ENCODE results near the gene GNG12.

Gene GNG12

GRCh38 chr1:67686267-67687197 is 146.7 kb downstream of the GNG12 start:
- TF ChIP-seq GATA3 (IDR thresholded peaks at IDR 0.05; ENCODE audit: low read depth, low read length) (no peak), GATA2 (IDR thresholded peaks at IDR 0.05; ENCODE audit: low read depth, low read length) (peak; percentile 81)

GRCh38 chr1:67685558-67686266 is 147.6 kb downstream of the GNG12 start:
- TF ChIP-seq GATA2 (IDR thresholded peaks at IDR 0.05; ENCODE audit: low read depth, low read length) = no peak

- TF ChIP-seq GATA3 (IDR thresholded peaks at IDR 0.05; ENCODE audit: low read depth, low read length) (no peak), GATA2 (IDR thresholded peaks at IDR 0.05; ENCODE audit: low read depth, low read length) (no peak)
Measured at GRCh38 chr1:67685067-67685557, 148.2 kb downstream of the GNG12 start, which contains the start of gene GADD45A. GADD45A (plus strand) TSS chr1:67685201; CDS start chr1:67685495, 294 bp downstream.

GRCh38 chr1:67684526-67685066 is 148.7 kb downstream of the GNG12 start:
- TF ChIP-seq GATA2 (IDR thresholded peaks at IDR 0.05; ENCODE audit: low read depth, low read length) = no peak
- TF ChIP-seq GATA3 (IDR thresholded peaks at IDR 0.05; ENCODE audit: low read depth, low read length) = no peak

- TF ChIP-seq GATA3 (IDR thresholded peaks at IDR 0.05; ENCODE audit: low read depth, low read length) (no peak), GATA2 (IDR thresholded peaks at IDR 0.05; ENCODE audit: low read depth, low read length) (no peak)
Measured at GRCh38 chr1:67683766-67684525, 149.3 kb downstream of the GNG12 start.

GRCh38 chr1:67683316-67683715 is 150.0 kb downstream of the GNG12 start:
- TF ChIP-seq GATA3 (IDR thresholded peaks at IDR 0.05; ENCODE audit: low read depth, low read length) = no peak
- TF ChIP-seq GATA2 (IDR thresholded peaks at IDR 0.05; ENCODE audit: low read depth, low read length) = no peak

GRCh38 chr1:67682659-67683197 is 150.5 kb downstream of the GNG12 start:
- TF ChIP-seq GATA3 (IDR thresholded peaks at IDR 0.05; ENCODE audit: low read depth, low read length) (no peak), GATA2 (IDR thresholded peaks at IDR 0.05; ENCODE audit: low read depth, low read length) (no peak)

GRCh38 chr1:67680486-67680885 is 152.8 kb downstream of the GNG12 start:
- TF ChIP-seq GATA3 (IDR thresholded peaks at IDR 0.05; ENCODE audit: low read depth, low read length) (no peak), GATA2 (IDR thresholded peaks at IDR 0.05; ENCODE audit: low read depth, low read length) (no peak)

- no peak for TF ChIP-seq GATA2 (IDR thresholded peaks at IDR 0.05; ENCODE audit: low read depth, low read length)
Measured at GRCh38 chr1:67679691-67680090, 153.6 kb downstream of the GNG12 start.

- no peak for TF ChIP-seq GATA2 (IDR thresholded peaks at IDR 0.05; ENCODE audit: low read depth, low read length)
- TF ChIP-seq GATA3 (IDR thresholded peaks at IDR 0.05; ENCODE audit: low read depth, low read length) = no peak
Measured at GRCh38 chr1:67677930-67678329, 155.3 kb downstream of the GNG12 start.

- TF ChIP-seq GATA3 (IDR thresholded peaks at IDR 0.05; ENCODE audit: low read depth, low read length) = no peak
- no peak for TF ChIP-seq GATA2 (IDR thresholded peaks at IDR 0.05; ENCODE audit: low read depth, low read length)
Measured at GRCh38 chr1:67677408-67677807, 155.9 kb downstream of the GNG12 start.

GRCh38 chr1:67676946-67677345 is 156.3 kb downstream of the GNG12 start:
- TF ChIP-seq GATA2 (IDR thresholded peaks at IDR 0.05; ENCODE audit: low read depth, low read length) = no peak
- no peak for TF ChIP-seq GATA3 (IDR thresholded peaks at IDR 0.05; ENCODE audit: low read depth, low read length)

- TF ChIP-seq GATA3 (IDR thresholded peaks at IDR 0.05; ENCODE audit: low read depth, low read length) = no peak
- TF ChIP-seq GATA2 (IDR thresholded peaks at IDR 0.05; ENCODE audit: low read depth, low read length) = no peak
Measured at GRCh38 chr1:67676287-67676686, 157.0 kb downstream of the GNG12 start.

All from SH-SY5Y (cell line).